Tibial nerve (tissue), 4 donors: ENCODE measurements around the gene SLC25A4. TPM values are rescaled to one million over a fixed set of nuclear protein-coding genes. Genes with fewer than 3 reads are reported as not detected.

Experiments
- DNase-seq, 2 donors: peaks; one replicate each; pipeline ENCODE4 v3.0.0-alpha.2; 2019; ENCODE audit warnings: low spot score in 2 of 2
- H3K27ac ChIP-seq, 4 donors: fragments of 200-600 bp; sonication (generic) in 3 of 4; one replicate each; pipeline ENCODE4 v1.5.1; 2017 to 2019; ENCODE audit warnings: mild to moderate bottlenecking in 1 of 4
- H3K27me3 ChIP-seq, 2 donors: fragments of 200-600 bp; sonication (generic) in 1 of 2; one replicate each; pipeline versions ENCODE4 v1.5.1 to v1.6.0; 2017 to 2019
- H3K36me3 ChIP-seq, 3 donors: fragments of 200-600 bp; sonication (generic); one replicate each; pipeline ENCODE4 v1.5.1; 2018 to 2019
- H3K4me1 ChIP-seq, 4 donors: fragments of 200-600 bp; sonication (generic) in 3 of 4; one replicate each; pipeline ENCODE4 v1.5.1; 2017 to 2019
- H3K4me3 ChIP-seq, 4 donors: fragments of 200-600 bp; sonication (generic) in 3 of 4; one replicate each; pipeline ENCODE4 v1.5.1; 2017 to 2019; ENCODE audit warnings: mild to moderate bottlenecking in 1 of 4, moderate library complexity in 1 of 4
- H3K9me3 ChIP-seq, 4 donors: fragments of 200-600 bp; sonication (generic) in 3 of 4; one replicate each; pipeline ENCODE4 v1.5.1; 2017 to 2019
- CTCF ChIP-seq, 5 experiments: fragments of 200-600 bp in 3 of 5; fragments of 450-650 bp in 2 of 5; sonication (generic) in 3 of 5; IDR thresholded peaks; one replicate each; pipeline ENCODE4 v1.5.1; 2016 to 2019; ENCODE audit warnings: antibody characterized with exemption in 5 of 5, mild to moderate bottlenecking in 3 of 5, moderate library complexity in 2 of 5
- EP300 ChIP-seq, 2 donors: sonication (generic); formaldehyde crosslinking; IDR thresholded peaks; one replicate each; pipeline ENCODE4 v1.6.1; 2017; ENCODE audit warnings: antibody characterized with exemption in 2 of 2, mild to moderate bottlenecking in 1 of 2
- POLR2A ChIP-seq, 2 donors: fragments of 450-650 bp; IDR thresholded peaks; one replicate each; pipeline ENCODE4 v1.6.1; 2017; ENCODE audit warnings: antibody characterized with exemption in 2 of 2, mild to moderate bottlenecking in 2 of 2, moderate library complexity in 2 of 2
- WGBS, 2 donors: methylation state at CpG; one replicate each; pipeline ENCODE4 v1.1.5; 2018; 5-methylcytosine and 5-hydroxymethylcytosine counted together
- total RNA-seq, 4 donors: library from RNA; depleted of rRNA; stranded (reverse); fragments of >200 nt; gene quantifications; one replicate each; pipeline ENCODE4 v1.1.0, GENCODE V29; 2016

The SLC25A4 gene
- total RNA-seq, 4 donors from 2014 or later: 15.5 to 41.1 (median 24.0) TPM

GRCh38 chr4:185127021-185127925, 15.8 kb upstream of the SLC25A4 start:
- Histone ChIP-seq H3K27ac (no peak overlapping the region), H3K4me3 (peak overlapping the region; percentile 39 to 74 (median 57)), H3K9me3 (no peaks in the 10 kb centered on the region), H3K4me1 (peaks cover 0 to 23% (median 8%) of the 10 kb centered on the region in 4 donors), H3K36me3 (no peaks in the 10 kb centered on the region), H3K27me3 (peaks cover 0 to 5% of the 10 kb centered on the region in 2 donors)
- no peak for TF ChIP-seq POLR2A (IDR thresholded peaks at IDR 0.05)
- TF ChIP-seq CTCF (IDR thresholded peaks at IDR 0.05): no peak
- no peak for TF ChIP-seq EP300 (IDR thresholded peaks at IDR 0.05)
- DNase-seq: no peak
- WGBS, 2 donors: 8 to 14% methylated on average over 46 to 56 of the region's 64 CpGs

GRCh38 chr4:185128272-185129119, 14.6 kb upstream of the SLC25A4 start:
- Histone ChIP-seq H3K36me3 (no peaks in the 10 kb centered on the region), H3K27me3 (peaks cover 0 to 5% of the 10 kb centered on the region in 2 donors), H3K27ac (peak overlapping the region in 1 of 4 donors; percentile 35), H3K4me1 (peaks cover 0 to 23% (median 8%) of the 10 kb centered on the region in 4 donors), H3K4me3 (peak overlapping the region; percentile 39 to 74 (median 57)), H3K9me3 (no peaks in the 10 kb centered on the region)
- WGBS, 2 donors: 4 to 6% methylated on average over 24 to 48 of the region's 74 CpGs
- no peak for DNase-seq
- TF ChIP-seq CTCF (IDR thresholded peaks at IDR 0.05): peak in 2 of 5 experiments; percentile 33 to 48
- TF ChIP-seq EP300 (IDR thresholded peaks at IDR 0.05): no peak

- Histone ChIP-seq H3K9me3 (no peaks in the 10 kb centered on the region), H3K27me3 (no peaks in the 10 kb centered on the region), H3K4me1 (no peaks in the 10 kb centered on the region), H3K27ac (no peak overlapping the region), H3K36me3 (no peaks in the 10 kb centered on the region), H3K4me3 (no peak overlapping the region)
- WGBS, 2 donors: 36% methylated on average over 3 of the region's 3 CpGs
- no peak for TF ChIP-seq EP300 (IDR thresholded peaks at IDR 0.05)
- TF ChIP-seq CTCF (IDR thresholded peaks at IDR 0.05): peak; percentile 67 to 77 (median 73)
- no peak for TF ChIP-seq POLR2A (IDR thresholded peaks at IDR 0.05)
- no peak for DNase-seq
These were observed 8.7 kb upstream of the SLC25A4 start for GRCh38 chr4:185134307-185134869.

- Histone ChIP-seq H3K4me1 (peaks cover 0 to 5% (median 2%) of the 10 kb centered on the region in 4 donors), H3K27ac (no peak overlapping the region), H3K27me3 (no peaks in the 10 kb centered on the region), H3K36me3 (no peaks in the 10 kb centered on the region), H3K4me3 (no peak overlapping the region), H3K9me3 (no peaks in the 10 kb centered on the region)
- no peak for DNase-seq
- WGBS, 2 donors: 76 to 78% methylated on average over 24 of the region's 24 CpGs
- no peak for TF ChIP-seq POLR2A (IDR thresholded peaks at IDR 0.05)
- no peak for TF ChIP-seq EP300 (IDR thresholded peaks at IDR 0.05)
- TF ChIP-seq CTCF (IDR thresholded peaks at IDR 0.05): no peak
These were observed 5.7 kb upstream of the SLC25A4 start for GRCh38 chr4:185137233-185137925.
